Liver (tissue), 3 donors: ENCODE data around the gene GDF2.

Source experiments
- CTCF ChIP-seq: fragments of 150-350 bp; IDR thresholded peaks from 2 replicates; pipeline ENCODE4 v1.5.1; 2017; ENCODE audit warnings: improper control_type of control experiment, low read depth, low read length; ENCODE audit not compliant: missing input control
- JUND ChIP-seq, 2 donors: IDR thresholded peaks; 2 replicates each; pipeline ENCODE4 v1.6.1; 2016; ENCODE audit warnings: antibody characterized with exemption in 2 of 2
- REST ChIP-seq: IDR thresholded peaks from 2 replicates; pipeline ENCODE4 v1.6.1; 2016; ENCODE audit warnings: antibody characterized with exemption, mild to moderate bottlenecking
- RXRA ChIP-seq, 2 donors: IDR thresholded peaks; 2 replicates each; pipeline ENCODE4 v1.6.1; 2017 to 2018; ENCODE audit warnings: antibody characterized with exemption in 2 of 2, mild to moderate bottlenecking in 1 of 2
- TAF1 ChIP-seq: conservative IDR thresholded peaks from 2 replicates; pipeline ENCODE4 v1.6.1; 2016; ENCODE audit warnings: antibody characterized with exemption, mild to moderate bottlenecking
- YY1 ChIP-seq: IDR thresholded peaks from 2 replicates; pipeline ENCODE4 v1.6.1; 2016; ENCODE audit warnings: antibody characterized with exemption, mild to moderate bottlenecking
- ZBTB33 ChIP-seq: IDR thresholded peaks from 2 replicates; pipeline ENCODE4 v1.6.1; 2016; ENCODE audit warnings: antibody characterized with exemption
- donor health status: healthy.
- donor health status: healthy.

DNA sequence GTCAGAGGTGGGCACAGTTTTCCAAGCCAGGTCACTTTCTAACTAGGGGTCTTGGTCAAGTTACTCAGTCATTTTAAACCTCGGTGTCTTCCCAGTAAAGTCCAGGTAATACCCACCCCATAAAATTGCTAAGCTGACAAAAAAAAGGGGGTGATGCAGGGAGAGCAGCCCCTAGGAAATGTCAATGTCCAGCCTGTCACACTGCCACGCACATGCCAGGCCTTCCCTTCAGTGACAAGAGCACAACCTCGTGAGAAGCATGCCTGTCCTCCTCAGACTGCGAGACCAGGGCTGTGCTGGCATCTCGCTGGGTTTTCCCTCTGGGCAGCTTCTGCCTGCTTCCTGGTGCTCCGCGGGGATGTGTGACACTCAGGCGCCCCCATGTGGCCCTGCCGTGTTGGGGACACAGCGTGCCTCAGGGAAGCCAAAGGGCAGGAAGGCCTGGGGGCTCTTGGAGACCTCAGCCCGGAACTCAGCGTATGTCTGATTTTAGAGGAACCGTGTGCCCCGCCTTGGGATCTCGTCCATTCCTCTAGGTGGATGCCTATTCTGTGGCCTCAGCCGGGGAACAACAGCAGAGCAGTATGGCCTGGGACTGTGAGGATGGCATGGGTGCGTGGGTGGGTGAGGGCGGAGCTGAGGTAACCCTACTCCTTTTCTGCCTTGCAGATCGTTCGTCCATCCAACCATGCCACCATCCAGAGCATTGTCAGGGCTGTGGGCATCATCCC is 10.2 kb upstream of the GDF2 start:
- no peak for TF ChIP-seq REST
- TF ChIP-seq CTCF, result peak; percentile 77
- no peak for TF ChIP-seq YY1
- no peak for TF ChIP-seq TAF1
- TF ChIP-seq RXRA (IDR thresholded peaks at IDR 0.05), result no peak
- no peak for TF ChIP-seq ZBTB33
- TF ChIP-seq JUND (IDR thresholded peaks at IDR 0.05), result no peak
